IgD-negative memory B cell (primary cell): Measurements from ENCODE around the gene EID2B. TPM values are rescaled to one million over a fixed set of nuclear protein-coding genes. Genes with fewer than 3 reads are reported as not detected.

Experiments
- H3K27ac Mint-ChIP-seq, 3 donors: one replicate each; pipeline ENCODE4 v1.8.0; 2020 to 2022; ENCODE audit warnings: mild to moderate bottlenecking in 3 of 3, mixed read lengths in 3 of 3, moderate library complexity in 1 of 3
- H3K27me3 Mint-ChIP-seq: one replicate; pipeline ENCODE4 v1.8.0; 2021; ENCODE audit warnings: mixed read lengths
- H3K36me3 Mint-ChIP-seq: one replicate; pipeline ENCODE4 v1.8.0; 2020; ENCODE audit warnings: mild to moderate bottlenecking, mixed read lengths
- H3K4me1 Mint-ChIP-seq, 3 donors: one replicate each; pipeline ENCODE4 v1.8.0; 2020 to 2022; ENCODE audit warnings: mixed read lengths in 3 of 3, mild to moderate bottlenecking in 1 of 3
- H3K4me3 Mint-ChIP-seq, 4 donors: one replicate each; pipeline ENCODE4 v1.8.0; 2020 to 2022; ENCODE audit warnings: mild to moderate bottlenecking in 4 of 4, mixed read lengths in 4 of 4, moderate library complexity in 3 of 4
- H3K9me3 Mint-ChIP-seq, 3 donors: one replicate each; pipeline ENCODE4 v1.8.0; 2020 to 2021; ENCODE audit warnings: mixed read lengths in 3 of 3, mild to moderate bottlenecking in 1 of 3
- polyA plus RNA-seq: library from polyadenylated mRNA; unstranded; fragments of 300-500 nt; fragmentation: Illumina TruSeq; gene quantifications from one replicate; pipeline ENCODE4 v1.2.3, GENCODE V29; 2021

EID2B gene
- polyA plus RNA-seq, 1 donor from 2014 or later: 2.5 TPM

DNA sequence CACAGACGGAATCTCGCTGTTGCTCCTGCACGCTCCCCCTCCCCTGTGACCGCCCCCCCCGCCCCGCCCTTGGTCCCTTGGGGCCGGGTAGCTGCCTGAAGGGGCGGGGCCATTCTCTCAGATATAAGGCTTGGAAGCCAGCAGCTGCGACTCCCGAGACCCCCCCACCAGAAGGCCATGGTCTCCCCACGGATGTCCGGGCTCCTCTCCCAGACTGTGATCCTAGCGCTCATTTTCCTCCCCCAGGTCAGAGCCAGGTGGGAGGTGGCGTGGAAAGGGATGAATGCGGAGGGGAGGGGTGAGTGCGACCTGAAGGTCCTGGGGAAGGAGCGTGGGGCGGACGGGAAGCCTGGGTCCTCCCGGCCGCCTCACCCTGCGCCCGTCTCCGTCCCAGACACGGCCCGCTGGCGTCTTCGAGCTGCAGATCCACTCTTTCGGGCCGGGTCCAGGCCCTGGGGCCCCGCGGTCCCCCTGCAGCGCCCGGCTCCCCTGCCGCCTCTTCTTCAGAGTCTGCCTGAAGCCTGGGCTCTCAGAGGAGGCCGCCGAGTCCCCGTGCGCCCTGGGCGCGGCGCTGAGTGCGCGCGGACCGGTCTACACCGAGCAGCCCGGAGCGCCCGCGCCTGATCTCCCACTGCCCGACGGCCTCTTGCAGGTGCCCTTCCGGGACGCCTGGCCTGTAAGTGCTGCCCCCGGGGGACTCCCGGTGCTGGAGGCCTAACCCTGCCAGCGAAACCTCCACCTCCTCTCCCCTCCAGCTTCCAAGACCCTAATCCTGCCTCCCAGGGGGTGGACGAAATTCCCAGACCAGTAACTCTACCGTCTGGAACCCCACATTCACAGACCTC, 33.6 kb downstream of the EID2B start, which contains the start of gene DLL3:
Gene DLL3 (plus strand): TSS at position 150 of the 845 bp plus-strand sequence. CDS start 28 bp downstream, at position 178.
- Mint-ChIP-seq H3K27ac (peak within 1 kb of the TSS in 2 of 3 donors; percentile 3 to 6), H3K36me3 (no peaks in the 10 kb centered on the region), H3K9me3 (no peaks in the 10 kb centered on the region), H3K4me3 (peak within 1 kb of the TSS; percentile 71 to 88 (median 82)), H3K27me3 (peaks cover 32% of the 10 kb centered on the region), H3K4me1 (peaks cover 11 to 16% (median 12%) of the 10 kb centered on the region in 3 donors)

- Mint-ChIP-seq H3K4me1 (peaks cover 11 to 15% (median 12%) of the 10 kb centered on the region in 3 donors), H3K36me3 (no peaks in the 10 kb centered on the region), H3K27me3 (peaks cover 28% of the 10 kb centered on the region), H3K27ac (peak overlapping the region in 1 of 3 donors; percentile 3), H3K9me3 (no peaks in the 10 kb centered on the region), H3K4me3 (peak overlapping the region; percentile 58 to 88 (median 78))
Observed at GRCh38 chr19:39497996-39498797, 34.5 kb downstream of the EID2B start.

GRCh38 chr19:39497701-39497995, 35.0 kb downstream of the EID2B start:
- no peaks in the 10 kb centered on the region for H3K9me3 Mint-ChIP-seq
- peaks cover 11 to 14% (median 12%) of the 10 kb centered on the region in 3 donors for H3K4me1 Mint-ChIP-seq
- no peaks in the 10 kb centered on the region for H3K36me3 Mint-ChIP-seq
- H3K27ac Mint-ChIP-seq: no peak overlapping the region
- peaks cover 26% of the 10 kb centered on the region for H3K27me3 Mint-ChIP-seq
- H3K4me3 Mint-ChIP-seq: peak overlapping the region in 1 of 4 donors; percentile 45

DNA sequence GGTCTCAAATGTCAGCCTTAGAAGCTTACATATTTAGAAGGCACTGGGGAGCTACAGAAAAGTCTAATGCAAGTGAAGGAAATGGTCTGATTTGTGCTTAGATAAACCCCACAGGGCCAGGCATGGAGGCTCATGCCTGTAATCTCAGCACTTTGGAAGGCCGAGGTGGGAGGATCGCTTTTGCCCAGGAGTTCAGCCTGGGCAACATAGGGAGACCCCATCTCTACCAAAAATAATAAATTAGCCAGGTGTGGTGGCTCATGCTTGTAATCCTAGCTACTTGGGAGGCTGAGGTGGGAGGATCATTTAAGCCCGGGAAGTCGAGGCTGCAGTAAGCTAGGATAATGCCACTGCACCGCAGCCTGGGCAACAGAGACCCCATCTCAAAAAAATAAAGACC, 36.6 kb downstream of the EID2B start:
- H3K9me3 Mint-ChIP-seq: no peaks in the 10 kb centered on the region
- peaks cover 11 to 14% (median 12%) of the 10 kb centered on the region in 3 donors for H3K4me1 Mint-ChIP-seq
- H3K27me3 Mint-ChIP-seq: peaks cover 21% of the 10 kb centered on the region
- peak overlapping the region in 3 of 4 donors; percentile 32 to 53 (median 39) for H3K4me3 Mint-ChIP-seq
- H3K27ac Mint-ChIP-seq: peak overlapping the region in 1 of 3 donors; percentile 69
- no peaks in the 10 kb centered on the region for H3K36me3 Mint-ChIP-seq

DNA sequence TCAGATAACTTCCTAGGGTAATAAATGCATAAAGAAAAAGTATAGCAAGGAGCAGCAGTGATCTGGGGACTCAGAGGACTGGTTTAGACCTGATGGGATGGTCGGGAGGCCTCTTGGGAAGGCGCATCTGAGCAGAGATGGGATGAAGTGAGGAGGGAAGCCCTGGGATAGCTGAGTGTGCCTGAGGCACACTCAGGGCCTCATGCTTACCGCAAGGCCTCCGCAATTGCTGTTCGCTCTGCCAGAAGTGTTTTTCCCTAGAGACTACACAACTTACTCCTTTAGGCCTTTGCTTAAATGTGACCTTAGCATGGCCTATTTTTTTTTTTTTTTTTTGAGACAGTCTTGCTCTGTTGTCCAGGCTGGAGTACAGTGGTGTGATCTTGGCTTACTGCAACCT, 38.0 kb downstream of the EID2B start:
- Mint-ChIP-seq H3K9me3 (no peaks in the 10 kb centered on the region), H3K27me3 (peaks cover 11% of the 10 kb centered on the region), H3K36me3 (no peaks in the 10 kb centered on the region), H3K4me1 (peaks cover 9 to 11% (median 9%) of the 10 kb centered on the region in 3 donors), H3K27ac (no peak overlapping the region), H3K4me3 (no peak overlapping the region)

DNA sequence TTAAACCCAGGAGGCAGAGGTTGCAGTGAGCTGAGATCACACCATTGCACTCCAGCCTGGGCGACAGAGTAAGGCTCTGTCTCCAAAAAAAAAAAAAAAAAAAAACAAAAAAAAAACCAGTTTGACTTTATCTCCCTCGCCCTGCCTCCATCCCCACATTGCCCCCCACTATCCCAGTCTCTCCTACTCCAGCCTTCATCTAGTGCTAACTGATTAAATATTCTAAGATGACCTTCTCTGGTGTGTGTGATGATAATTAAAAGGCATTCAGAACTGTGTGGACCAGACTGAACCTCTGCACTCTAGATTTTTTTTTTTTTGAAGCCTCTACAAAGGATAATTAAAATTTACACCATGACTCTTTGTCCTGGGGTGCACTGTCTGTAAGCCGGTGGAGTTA, 39.9 kb downstream of the EID2B start:
- Mint-ChIP-seq H3K27ac (no peak overlapping the region), H3K9me3 (no peaks in the 10 kb centered on the region), H3K4me3 (no peak overlapping the region), H3K4me1 (no peaks in the 10 kb centered on the region), H3K36me3 (no peaks in the 10 kb centered on the region), H3K27me3 (no peaks in the 10 kb centered on the region)

DNA sequence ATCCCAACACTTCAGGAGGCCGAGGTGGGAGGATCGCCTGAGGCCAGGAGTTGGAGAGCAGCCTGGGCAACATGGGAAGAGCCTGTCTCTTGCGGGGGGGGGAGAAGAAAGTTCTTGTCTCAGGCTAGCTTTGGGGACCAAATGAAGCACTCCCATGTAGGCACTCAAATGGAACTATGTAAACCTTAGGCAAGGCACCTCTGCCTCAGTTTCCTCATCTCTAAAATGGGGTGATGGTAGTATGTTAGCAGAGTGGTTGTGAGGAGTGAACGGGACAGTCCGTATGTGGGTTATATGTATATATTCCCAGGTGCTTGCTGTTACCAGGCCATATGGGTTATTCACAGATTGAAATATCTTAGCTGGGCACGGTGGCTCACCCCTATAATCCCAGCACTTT, 40.4 kb downstream of the EID2B start:
- no peaks in the 10 kb centered on the region for H3K4me1 Mint-ChIP-seq
- no peak overlapping the region for H3K27ac Mint-ChIP-seq
- peak overlapping the region in 1 of 4 donors; percentile 47 for H3K4me3 Mint-ChIP-seq
- H3K27me3 Mint-ChIP-seq: no peaks in the 10 kb centered on the region
- H3K9me3 Mint-ChIP-seq: no peaks in the 10 kb centered on the region
- H3K36me3 Mint-ChIP-seq: no peaks in the 10 kb centered on the region

GRCh38 chr19:39489756-39490155, 42.9 kb downstream of the EID2B start:
- Mint-ChIP-seq H3K4me1 (peaks cover 0 to 3% (median 0%) of the 10 kb centered on the region in 3 donors), H3K36me3 (no peaks in the 10 kb centered on the region), H3K4me3 (peak overlapping the region in 1 of 4 donors; percentile 65), H3K27ac (no peak overlapping the region), H3K9me3 (no peaks in the 10 kb centered on the region), H3K27me3 (no peaks in the 10 kb centered on the region)

DNA sequence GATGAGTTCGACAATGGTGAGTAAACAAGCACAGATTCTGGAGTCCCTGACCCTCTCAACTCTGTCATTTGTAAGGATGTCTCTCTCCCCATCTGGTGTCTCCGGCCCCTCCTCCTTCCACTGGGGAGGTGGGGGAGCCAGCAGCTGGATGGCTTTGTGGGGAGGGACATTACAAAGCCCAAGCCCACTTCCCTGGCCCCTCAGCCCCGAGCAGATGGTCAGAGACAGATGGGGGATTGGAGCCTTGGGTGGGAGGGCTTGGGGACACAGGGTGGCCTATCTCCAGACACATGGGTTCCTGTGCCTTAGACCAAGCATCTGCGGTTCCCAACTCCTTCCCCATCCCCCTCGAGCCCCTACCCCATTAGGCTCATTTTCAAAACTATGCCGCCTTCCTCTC, 49.5 kb downstream of the EID2B start:
- Mint-ChIP-seq H3K27me3 (no peaks in the 10 kb centered on the region), H3K9me3 (no peaks in the 10 kb centered on the region), H3K4me1 (peaks cover 17 to 19% (median 19%) of the 10 kb centered on the region in 3 donors), H3K27ac (peak overlapping the region in 1 of 3 donors; percentile 62), H3K4me3 (peak overlapping the region in 3 of 4 donors; percentile 51 to 81 (median 73)), H3K36me3 (peaks cover 3% of the 10 kb centered on the region)

DNA sequence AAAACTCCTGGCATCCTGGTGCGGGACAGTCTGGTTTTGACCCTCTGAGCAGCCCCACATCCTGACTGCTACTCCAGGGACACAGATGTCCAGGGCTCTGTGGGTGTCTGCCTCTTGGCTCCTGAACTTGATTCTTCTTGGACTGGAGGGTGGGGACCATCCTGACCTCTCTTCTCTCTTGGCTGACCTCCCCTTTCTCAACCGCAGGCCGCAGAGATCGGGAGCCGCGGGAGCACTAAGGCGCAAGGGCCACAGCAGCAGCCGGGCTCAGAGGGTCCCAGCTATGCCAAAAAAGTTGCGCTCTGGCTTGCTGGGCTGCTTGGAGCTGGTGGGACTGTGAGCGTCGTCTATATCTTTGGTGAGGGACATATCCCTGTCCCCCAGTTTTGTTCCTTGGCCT, 51.0 kb downstream of the EID2B start:
- H3K9me3 Mint-ChIP-seq: no peaks in the 10 kb centered on the region
- H3K27ac Mint-ChIP-seq: peak overlapping the region; percentile 66 to 92 (median 78)
- peaks cover 4% of the 10 kb centered on the region for H3K36me3 Mint-ChIP-seq
- peak overlapping the region; percentile 81 to 97 (median 94) for H3K4me3 Mint-ChIP-seq
- peaks cover 17 to 19% (median 19%) of the 10 kb centered on the region in 3 donors for H3K4me1 Mint-ChIP-seq
- no peaks in the 10 kb centered on the region for H3K27me3 Mint-ChIP-seq

DNA sequence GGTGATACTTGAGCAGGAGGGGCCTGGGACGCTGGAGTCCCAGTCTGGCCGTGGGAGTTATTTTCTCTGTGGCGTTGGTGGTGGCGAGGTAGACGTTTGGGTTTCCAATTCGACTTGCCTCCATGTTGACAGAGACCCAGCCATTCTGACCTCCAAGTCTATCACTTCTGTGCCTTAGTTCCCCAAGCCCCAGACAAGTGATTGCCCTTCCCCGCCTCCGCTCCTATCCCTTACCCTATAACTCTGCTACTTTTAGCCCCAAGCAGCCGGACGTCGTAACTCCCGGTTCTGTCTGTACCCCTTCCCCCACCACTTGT, 51.5 kb downstream of the EID2B start:
- H3K4me3 Mint-ChIP-seq: peak overlapping the region; percentile 81 to 97 (median 94)
- peaks cover 5% of the 10 kb centered on the region for H3K36me3 Mint-ChIP-seq
- H3K27me3 Mint-ChIP-seq: no peaks in the 10 kb centered on the region
- peaks cover 17 to 20% (median 19%) of the 10 kb centered on the region in 3 donors for H3K4me1 Mint-ChIP-seq
- peak overlapping the region; percentile 66 to 92 (median 78) for H3K27ac Mint-ChIP-seq
- no peaks in the 10 kb centered on the region for H3K9me3 Mint-ChIP-seq

Other genes starting within 250 kb of the EID2B start
- not detected for gene IFNL1, start 236.4 kb downstream of the EID2B start, polyA plus RNA-seq
- 2.2 TPM for gene LRFN1, start 212.0 kb downstream of the EID2B start, polyA plus RNA-seq
- 719 TPM for gene GMFG, start 196.8 kb downstream of the EID2B start, polyA plus RNA-seq
- gene SAMD4B, start 190.4 kb downstream of the EID2B start, polyA plus RNA-seq: 22.2 TPM
- gene PAF1, start 141.7 kb downstream of the EID2B start, polyA plus RNA-seq: 64.1 TPM
- gene MED29, start 141.5 kb downstream of the EID2B start, polyA plus RNA-seq: 68.7 TPM
- gene ZFP36, start 126.0 kb downstream of the EID2B start, polyA plus RNA-seq: 579 TPM
- 6.5 TPM for gene PLEKHG2, start 120.2 kb downstream of the EID2B start, polyA plus RNA-seq
- 2,255 TPM for gene RPS16, start 96.9 kb downstream of the EID2B start, polyA plus RNA-seq
- gene SUPT5H, start 87.3 kb downstream of the EID2B start, polyA plus RNA-seq: 111 TPM
- gene TIMM50, start 52.0 kb downstream of the EID2B start, polyA plus RNA-seq: 56.8 TPM
- 1.5 TPM for gene DLL3, start 33.9 kb downstream of the EID2B start, polyA plus RNA-seq
- gene SELENOV, start 17.7 kb downstream of the EID2B start, polyA plus RNA-seq: not detected
- gene EID2, start 7.3 kb upstream of the EID2B start, polyA plus RNA-seq: 14.6 TPM
- gene LGALS13, start 69.7 kb upstream of the EID2B start, polyA plus RNA-seq: not detected
- not detected for gene LGALS16, start 123.1 kb upstream of the EID2B start, polyA plus RNA-seq
- not detected for gene LGALS14, start 171.6 kb upstream of the EID2B start, polyA plus RNA-seq
- not detected for gene CLC, start 205.2 kb upstream of the EID2B start, polyA plus RNA-seq
- gene LEUTX, start 246.0 kb upstream of the EID2B start, polyA plus RNA-seq: not detected